ENCODE data around the gene VDR.

GRCh38 chr12:47944685-47945340 lies 40.0 kb upstream of the VDR start:
- TF ChIP-seq CTCF (IDR thresholded peaks at IDR 0.05; ENCODE audit: low read depth, low read length, poor library complexity, severe bottlenecking) (no peak), EZH2phosphoT487 (IDR thresholded peaks at IDR 0.05; ENCODE audit: borderline replicate concordance, low read length) (no peak)
